Measurements from ENCODE around the gene STIL.
"Not testable (repeated sequence)": the region's sequence is repeated elsewhere in the genome, so short reads cannot be mapped to it uniquely, and the experiment has no call there.

STIL gene

DNA sequence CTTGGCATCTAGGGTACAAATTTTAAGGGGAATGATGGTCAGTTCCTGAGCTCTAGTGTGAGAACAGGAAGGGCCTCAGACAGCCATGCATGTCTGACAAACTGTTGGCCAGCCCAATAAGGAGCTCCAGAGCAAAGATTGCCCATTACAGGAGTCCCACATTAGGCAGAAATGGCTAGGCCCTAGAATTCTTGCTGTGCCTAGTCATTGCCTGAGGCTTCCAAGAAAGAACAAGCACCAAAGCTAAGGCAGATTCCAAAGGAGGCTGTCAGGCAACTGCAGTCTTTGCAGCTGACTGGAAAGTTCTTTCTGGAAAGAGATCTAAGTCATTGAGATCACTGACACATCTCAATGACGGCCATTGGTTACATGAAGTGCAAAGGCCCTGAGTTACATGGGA, 3.9 kb upstream of the STIL start:
- DNase-seq = no peak

DNA sequence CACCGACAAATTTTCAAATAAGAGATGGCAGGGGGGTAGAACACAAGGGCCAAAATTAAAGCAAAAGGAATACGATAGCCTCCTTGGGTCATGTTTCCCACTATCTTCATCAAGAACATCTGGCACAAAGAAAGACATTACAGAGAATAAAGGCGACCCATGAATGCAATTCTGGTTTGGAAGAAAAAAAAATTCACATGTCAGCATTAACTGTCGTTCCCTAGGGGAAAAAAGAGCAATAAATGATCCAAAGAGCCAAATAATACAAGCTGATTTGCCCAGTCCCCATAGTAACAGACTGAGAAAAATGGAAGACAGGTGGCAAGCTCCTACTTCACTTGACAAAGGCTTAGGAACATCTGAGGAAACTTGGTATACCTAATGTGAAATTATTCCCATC, 4.5 kb downstream of the STIL start:
- DNase-seq = no peak

DNA sequence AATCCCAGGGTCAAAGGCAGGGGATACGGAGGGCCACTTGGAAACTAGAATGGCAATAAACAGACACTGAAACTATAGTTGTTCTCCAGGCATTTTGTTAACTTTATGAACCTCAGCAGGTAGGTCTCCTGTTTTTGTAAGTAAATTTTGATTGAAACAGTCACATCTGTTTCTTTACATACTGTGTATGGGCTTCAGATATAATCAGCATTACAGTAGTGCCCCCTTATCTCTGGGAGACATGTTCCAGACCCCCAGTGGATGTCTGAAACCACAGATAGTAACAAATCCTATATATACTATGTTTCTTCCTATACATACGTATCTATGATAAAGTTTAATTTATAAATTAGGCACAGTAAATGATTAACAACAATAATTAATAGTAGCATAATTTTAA, 11.5 kb downstream of the STIL start:
- DNase-seq = no peak

DNA sequence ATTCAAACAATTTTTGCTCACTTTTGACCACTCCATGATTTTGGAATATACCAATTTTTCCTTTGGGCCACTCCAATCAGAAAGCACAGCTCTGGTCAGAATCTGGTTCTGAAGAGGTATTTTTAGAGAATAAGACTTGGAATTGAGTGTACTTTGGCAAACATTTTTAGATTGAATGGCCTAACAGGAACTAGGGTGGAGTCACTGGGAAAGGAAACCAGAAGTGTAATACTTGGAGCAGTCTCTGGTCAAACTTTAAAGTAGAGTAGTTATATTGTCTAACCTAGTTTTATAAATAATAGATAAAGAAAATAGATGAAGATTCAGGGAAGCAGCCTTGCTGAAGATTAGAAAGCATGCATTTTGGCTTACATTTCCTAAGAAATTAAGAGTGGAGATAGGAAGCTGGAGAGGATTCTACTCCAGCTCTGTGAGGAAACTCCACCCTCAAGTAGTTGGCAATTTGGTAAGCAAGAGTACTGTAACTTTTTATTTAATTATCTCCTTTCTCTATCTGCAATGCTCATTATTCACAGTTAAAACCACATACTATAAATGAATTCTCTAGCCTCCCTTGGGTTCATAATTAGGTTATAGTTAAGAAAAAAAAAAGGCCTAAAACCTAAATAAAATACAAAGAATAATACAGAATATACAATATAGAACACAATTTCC, 15.8 kb downstream of the STIL start:
- no peak for DNase-seq

DNA sequence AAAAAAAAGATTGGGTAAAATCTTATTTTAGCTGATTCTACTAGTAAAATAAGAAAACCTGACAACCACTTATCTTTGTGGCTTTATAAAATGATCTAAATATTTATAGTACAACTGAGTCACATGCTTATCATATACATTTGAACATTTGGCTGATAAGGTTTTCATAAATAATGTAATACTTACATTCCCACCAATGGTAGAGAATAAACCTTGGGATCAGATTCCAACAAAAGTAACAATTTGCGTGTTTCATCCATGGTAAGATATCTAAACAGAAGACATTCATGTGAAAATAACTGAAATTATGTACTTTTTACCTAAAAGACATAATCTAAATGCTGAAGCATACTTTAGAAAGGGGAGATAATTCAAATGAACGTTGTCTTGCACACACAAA, 18.4 kb downstream of the STIL start:
- DNase-seq = no peak

DNA sequence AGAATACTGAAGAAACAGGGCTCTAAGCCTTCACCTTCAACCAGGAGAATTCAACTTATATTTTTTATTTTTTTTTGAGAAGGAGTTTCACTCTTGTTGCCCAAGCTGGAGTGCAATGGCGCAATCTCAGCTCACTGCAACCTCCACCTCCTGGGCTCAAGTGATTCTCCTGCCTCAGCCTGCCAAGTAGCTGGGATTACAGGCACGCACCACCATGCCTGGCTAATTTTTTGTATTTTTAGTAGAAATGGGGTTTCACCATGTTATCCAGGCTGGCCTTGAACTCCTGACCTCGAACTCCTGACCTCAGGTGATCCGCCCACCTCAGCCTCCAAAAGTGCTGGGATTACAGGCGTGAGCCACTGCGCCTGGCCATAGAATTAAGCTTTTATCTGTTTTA, 19.1 kb downstream of the STIL start:
- DNase-seq = not testable (repeated sequence)

DNA sequence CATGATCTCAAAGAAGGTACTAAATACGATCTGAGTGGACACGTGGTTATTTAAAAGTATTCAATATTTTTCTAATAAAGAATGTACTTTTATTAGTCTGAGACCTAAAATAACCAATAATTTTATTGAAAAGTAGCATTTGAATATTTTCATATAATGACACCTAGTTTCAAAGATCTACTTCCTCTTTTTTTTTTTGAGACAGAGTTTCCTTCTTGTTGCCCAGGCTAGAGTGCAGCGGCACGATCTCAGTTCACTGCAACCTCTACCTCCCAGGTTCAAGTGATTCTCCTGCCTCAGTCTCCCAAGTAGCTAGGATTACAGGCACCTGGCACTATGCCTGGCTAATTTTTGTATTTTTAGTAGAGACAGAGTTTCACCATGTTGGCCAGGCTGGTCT, 25.8 kb downstream of the STIL start:
- DNase-seq = not testable (repeated sequence)

DNA sequence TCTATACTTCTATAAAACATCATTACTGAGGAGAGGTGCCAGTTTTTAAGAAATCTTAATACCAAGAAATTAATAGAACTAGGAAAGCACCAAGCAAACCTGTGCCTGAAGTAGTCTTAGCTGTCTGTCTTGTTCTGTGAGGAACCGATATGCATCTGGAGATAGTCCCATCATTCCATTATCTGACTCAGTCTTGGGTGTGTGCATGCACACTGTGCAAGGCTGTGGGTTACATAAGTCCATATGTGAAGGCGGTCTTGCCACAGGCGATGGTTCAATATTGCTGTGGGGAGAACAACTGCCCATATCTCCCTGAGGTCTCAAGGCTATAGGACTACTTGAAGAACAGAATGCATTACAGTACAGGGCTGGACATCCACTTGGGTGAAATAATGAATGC, 33.8 kb downstream of the STIL start:
- no peak for DNase-seq

DNA sequence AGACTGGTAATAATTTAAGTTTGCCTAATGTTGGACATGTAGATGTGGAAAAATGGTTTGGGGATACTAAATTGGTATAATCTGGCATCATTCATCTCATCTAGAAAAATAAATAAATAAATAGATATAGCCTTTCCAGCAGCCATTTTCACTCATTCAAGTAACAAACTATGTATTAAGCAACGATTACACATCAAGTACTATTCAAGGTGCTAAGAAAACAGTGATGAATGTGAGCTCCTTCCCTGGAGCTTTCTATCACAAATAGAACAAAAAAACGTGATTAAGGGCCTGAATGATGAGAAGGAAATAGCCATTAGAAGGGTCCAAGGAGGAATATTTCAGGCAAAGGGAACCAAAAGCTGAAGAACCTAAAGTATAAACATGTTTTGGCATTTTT, 37.1 kb downstream of the STIL start:
- DNase-seq = no peak

DNA sequence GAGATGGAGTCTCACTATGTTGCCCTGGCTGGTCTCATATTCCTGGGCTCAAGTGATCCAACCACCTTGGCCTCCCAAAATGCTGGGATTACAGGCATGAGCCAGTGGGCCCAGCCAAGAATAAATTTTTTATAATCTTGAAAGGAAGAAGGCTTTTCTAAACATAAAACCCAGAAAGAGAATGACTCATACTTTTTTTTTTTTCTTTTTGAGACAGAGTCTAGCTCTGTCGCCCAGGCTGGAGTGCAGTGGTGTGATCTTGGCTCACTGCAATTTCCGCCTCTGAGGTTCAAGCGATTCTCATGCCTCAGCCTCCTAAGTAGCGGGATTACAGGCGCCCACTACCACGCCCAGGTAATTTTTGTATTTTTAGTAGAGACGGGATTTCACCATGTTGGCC, 38.1 kb downstream of the STIL start:
- not testable (repeated sequence) for DNase-seq

DNA sequence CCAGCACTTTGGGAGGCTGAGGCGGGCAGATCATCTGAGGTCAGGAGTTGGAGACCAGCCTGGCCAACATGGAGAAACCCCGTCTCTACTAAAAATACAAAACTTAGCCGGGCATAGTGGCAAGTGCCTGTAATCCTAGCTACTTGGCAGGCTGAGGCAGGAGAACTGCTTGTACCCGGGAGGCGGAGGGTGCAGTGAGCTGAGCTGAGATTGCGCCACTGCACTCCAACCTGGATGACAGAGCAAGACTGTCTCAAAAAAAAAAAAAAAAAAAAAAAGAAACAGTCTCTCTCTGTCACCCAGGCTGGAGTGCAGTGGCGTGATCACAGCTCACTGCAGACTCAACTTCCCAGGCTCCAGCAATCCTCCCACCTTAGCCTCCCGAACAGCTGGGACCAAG, 48.4 kb downstream of the STIL start:
- not testable (repeated sequence) for DNase-seq

DNA sequence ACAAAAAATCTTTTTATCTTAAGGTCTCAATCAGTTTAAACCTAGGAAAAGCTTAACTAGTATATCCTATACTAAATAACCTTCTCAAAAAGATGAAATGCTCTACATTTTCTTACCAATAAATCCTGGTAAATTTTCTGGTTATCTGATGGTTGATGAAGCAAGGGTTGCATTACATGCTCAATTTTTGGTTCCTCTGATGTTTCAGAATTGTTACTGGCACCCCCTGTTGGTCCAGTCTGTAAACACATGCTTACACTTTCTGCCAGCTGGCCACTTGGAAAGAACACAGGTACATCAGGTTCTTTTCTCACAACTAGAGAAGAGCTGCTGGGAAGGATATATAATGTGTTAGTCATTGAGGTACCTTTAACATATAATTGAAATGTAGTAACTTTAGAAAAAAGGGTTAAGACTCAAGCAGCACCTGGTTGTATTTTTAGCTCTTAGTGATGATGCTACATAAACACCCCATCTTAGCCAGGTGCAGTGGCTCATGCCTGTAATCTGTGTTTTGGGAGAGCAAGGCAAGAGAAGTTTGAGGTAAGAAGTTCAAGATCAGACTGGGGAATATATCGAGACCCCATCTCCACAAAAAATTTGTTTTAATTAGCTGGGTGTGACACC, 51.0 kb downstream of the STIL start:
- DNase-seq = no peak

DNA sequence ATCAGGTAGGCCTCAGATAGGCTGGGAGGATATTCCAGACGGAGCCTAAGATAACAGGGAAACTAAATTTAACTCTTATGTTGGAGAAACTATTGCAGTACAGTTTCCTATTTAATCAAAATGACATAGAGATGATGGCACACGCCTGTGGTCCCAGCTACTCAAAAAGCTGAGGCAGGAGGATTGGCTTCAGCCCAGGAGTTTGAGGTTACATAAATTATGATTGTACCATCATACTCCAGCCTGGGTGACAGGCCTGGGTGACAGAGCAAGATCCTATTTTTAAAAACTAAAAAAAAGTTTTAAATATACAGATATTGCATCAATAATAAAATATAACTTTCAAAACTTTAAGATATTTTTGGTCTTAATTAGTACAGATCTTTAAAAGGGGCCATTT, 56.7 kb downstream of the STIL start:
- no peak for DNase-seq

DNA sequence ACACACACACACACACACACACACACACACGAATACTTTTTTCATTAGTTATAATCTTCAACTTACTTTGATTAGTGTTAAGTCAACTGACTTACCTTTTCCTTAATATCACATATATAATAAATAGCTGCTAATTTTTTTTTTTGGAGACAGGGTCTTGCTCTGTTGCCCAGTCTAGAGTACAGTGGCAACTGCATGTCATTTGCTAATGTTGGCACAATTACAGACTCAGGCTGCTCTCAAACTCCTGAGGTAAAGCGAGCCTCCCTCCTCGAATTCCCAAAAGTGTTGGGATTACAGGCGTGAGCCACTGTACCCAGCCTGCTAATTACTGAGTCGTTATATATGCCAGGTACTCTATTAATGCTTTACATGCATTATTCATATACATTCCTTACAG, 61.2 kb downstream of the STIL start:
- DNase-seq = no peak

DNA sequence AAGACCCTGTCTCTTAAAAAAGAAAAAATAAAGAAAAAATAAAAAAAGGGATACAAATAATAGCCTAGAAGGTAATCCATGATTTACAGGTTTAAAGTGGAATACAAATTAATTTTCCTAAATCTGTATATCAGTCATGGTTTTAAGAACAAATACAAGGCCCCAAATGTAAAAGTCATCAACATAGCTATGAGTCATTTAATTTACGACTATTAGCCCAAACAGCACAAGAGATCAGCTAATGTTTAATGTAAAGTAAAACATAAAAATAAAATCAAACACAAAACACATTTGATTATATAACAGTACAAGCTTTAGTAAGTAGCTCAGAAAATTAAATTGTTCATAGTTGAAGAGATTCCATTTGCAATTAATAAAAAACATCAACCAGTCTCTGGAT, 61.6 kb downstream of the STIL start:
- DNase-seq = no peak

DNA sequence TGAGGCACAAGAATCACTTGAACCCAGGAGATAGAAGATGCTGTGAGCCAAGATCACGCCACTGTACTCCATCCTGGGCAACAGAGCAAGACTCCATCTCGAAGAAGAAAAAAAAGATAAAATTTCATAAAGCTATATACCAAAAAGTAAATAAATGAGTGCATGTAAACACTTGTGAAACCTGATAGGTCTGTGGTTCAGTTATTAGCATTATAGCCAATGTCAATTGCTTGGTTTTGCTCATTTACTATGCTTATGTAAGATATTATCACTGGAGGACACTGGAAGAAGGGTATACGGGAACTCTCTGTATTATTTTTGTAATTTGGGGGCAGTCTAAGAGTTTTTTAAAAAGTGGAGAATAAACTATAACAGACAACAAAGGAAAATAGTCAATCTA, 64.2 kb downstream of the STIL start:
- DNase-seq = no peak

DNA sequence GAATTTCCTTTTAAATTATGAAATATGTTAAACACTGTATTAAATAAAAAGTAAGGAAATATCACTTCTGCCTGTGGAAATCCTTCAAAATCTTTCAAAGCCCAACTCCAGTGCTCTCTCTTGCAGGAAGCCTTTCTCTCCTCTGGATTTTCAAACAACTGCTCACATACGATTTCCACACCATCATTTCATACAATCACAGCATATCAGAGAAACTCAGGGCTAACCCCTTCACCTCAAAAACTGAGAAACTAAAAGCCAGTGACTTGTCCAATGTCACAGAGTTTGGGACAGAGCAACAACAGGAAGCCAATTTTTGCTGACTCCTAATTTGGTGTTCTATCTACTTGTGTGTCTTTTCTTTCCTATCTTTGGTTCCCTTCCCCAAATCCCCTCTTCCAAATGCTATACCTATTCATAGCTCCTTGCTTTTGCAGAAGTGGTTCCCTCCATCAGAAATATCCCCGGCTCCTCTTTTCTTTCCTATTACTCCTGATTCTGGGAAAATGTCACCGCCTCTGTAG, 69.5 kb downstream of the STIL start:
- DNase-seq = no peak

DNA sequence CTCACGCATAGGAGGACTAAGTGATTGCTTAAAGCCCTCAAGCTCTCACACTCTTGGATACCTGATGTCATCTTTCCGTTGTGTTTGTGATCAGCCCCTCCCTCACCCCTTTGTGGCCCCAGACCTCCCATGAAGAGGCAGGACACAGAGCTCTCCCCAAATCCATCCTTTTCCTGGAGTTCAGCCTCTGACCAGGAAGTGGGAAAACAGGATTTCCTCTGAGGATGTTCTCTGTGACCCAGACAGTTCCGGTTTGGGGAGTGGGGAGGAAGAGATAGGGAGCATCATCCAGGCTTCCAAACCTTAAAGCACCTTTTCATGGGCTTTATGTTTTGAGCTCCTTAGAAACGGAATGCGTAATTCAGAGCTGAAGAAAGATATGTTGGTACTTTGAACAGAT, 70.0 kb downstream of the STIL start:
- DNase-seq = no peak

DNA sequence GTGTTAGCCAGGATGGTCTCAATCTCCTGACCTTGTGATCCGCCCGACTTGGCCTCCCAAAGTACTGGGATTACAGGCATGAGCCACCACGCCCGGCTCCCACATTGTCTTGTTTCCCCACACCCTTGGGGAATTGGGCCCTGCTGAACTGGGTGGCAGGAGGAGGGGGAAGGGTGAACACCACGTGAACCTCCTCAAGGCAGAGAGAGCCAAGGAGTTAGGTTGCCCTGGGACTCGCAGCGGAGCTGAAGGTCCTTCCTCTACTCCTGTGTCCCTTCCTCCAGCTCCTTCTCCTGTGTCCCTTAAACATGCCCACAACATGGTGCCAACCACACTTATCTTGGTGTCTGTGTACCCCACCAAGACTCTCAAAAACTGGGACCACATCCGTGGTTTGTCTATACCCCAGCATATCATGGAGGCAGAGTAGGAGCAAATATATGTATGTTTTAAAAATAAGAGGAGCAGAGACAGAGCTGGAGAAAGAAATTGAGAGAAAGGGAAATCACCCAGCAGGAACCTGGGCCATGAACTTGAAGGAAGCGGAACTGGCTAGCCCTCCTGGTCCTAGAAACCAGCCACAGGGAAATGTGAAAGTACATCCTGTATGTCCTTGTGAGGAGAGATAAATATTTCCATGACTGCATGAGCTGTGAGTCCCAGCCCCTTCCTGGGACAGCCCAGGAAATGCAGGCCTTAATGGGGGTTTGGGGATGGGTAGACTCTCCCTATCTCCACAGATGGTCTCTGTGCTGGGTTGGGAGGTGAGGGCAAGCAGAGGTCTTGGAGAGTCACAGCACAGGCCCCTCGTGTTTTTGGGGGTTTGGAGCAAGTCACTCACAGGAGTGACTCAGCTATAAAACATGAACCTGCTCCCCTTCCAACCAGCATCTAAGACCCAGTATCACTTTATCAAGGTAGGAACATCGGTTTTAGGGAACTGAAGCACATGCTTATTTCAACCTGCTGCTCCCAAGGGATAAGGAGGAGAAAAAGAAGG, 72.5 kb downstream of the STIL start:
- no peak for DNase-seq

DNA sequence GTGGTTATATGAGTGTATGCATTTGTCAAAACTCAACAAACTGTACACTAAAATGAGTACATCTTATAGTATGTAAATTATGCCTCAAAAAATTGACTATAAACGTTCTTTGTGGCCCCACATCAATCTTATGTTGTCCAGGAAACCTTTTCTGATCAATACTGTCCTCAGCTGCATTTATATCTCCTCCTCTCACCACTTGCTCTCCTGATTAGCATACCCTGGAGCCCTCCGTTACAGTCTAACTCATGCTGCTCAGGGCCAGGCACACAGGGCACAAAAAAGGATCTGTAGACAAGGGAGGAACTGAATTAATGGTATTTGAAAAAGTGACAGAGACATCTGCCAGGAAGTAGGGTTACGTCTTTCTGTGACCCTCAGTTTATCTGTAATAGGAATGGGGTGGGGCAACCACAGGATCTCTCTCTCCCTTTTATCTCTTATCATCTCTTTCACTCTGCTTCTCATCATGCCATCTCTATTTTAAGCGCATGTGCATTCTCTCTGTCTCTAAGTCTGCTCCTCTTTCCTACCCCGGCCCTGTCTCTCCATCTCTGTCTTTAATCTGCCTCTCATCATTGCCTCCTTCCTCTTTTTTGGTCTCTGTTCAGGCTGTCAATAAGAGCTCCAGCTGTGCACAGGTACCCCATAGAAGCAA, 74.9 kb downstream of the STIL start:
- no peak for DNase-seq

DNA sequence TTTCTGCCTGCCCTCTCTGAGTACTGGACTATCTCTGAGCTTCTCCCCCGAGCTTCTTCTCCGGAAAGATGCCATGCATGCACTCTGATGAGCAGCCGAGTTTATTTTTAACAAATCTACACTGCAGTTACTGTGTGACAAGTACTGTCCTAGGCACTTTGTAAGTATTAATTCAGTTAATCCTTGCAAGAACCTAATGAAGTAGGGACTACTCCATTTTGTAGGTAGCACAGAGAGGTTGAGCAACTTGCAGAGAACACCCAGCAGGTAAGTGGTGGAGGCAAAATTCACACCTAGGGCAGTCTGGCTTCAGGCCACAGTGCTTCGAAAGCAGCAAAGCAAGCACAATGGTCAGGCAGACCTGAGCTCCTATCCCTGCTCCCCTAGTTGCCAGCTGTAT, 78.1 kb downstream of the STIL start:
- no peak for DNase-seq

DNA sequence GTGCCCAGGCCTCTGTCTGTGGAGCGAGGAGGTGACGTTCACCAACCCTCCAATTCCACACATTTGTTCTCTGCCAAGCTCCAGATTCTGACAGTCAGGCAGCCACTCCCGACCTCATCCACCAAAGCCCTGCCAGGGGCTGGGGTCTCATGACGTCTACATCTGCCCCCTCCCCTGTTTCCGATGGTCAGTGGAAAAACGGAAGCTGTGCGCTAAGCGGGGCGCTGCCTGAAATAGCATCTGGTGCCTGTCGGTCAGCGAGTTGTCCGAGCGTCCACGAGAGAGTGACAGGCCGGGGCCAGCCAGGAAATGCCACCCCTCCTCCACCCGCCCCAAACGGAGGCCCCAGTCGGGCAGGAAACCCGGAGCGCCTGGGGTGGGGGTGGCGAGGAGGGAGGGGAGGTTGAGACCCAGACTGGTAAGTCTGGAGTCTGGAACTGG, 78.7 kb downstream of the STIL start:
- no peak for DNase-seq

DNA sequence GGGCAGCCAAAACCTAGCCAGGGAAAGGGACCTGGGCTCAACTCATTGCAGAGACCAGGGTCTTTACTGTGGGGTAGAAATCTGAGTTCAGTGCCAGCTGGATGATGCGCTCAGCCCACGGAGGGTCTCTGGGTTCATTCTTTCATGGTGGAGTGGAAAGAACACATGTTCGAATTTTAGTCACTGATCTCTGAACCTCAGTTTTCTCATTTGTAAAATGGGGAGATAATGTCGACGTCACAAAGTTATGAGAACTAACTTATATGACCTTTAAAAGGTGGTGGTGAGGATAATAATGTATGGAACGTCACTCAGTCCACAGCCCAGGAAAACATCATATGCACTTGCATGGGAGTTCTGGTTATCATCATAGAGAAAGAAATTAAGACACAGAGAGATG, 80.8 kb downstream of the STIL start:
- DNase-seq = no peak
